ENCODE data around the gene RAD51B.

GRCh38 chr14:68580096-68580645 is 760.6 kb downstream of the RAD51B start:
- no peak for TF ChIP-seq CTCF (IDR thresholded peaks at IDR 0.05)
- TF ChIP-seq EP300 (IDR thresholded peaks at IDR 0.05), result no peak
- TF ChIP-seq POLR2A (IDR thresholded peaks at IDR 0.05), result no peak

All from ovary (tissue), 3 donors.